T-helper 1 cell treated with Interleukin-12 subunit alpha and Interleukin-12 subunit beta and Interleukin-4 antibody, amounts not matched to agents 30 ng/mL and 1 ng/mL, for 36 hours (primary cell): ENCODE measurements around the gene IGFBPL1. TPM values are rescaled to one million over a fixed set of nuclear protein-coding genes. Genes with fewer than 3 reads are reported as not detected.
"Not testable (repeated sequence)": the region's sequence is repeated elsewhere in the genome, so short reads cannot be mapped to it uniquely, and the experiment has no call there.

Experiments
- intact Hi-C: fragments of 100-400 bp; cut with micrococcal nuclease; formaldehyde crosslinking; loops from one replicate; pipeline ENCODE4 v1.15.1; 2024
- total RNA-seq: library from RNA; stranded (reverse); gene quantifications from 2 replicates; pipeline ENCODE4 v1.2.3, GENCODE V29; 2022

Gene IGFBPL1
- total RNA-seq, 1 donor from 2014 or later, result not detected

DNA sequence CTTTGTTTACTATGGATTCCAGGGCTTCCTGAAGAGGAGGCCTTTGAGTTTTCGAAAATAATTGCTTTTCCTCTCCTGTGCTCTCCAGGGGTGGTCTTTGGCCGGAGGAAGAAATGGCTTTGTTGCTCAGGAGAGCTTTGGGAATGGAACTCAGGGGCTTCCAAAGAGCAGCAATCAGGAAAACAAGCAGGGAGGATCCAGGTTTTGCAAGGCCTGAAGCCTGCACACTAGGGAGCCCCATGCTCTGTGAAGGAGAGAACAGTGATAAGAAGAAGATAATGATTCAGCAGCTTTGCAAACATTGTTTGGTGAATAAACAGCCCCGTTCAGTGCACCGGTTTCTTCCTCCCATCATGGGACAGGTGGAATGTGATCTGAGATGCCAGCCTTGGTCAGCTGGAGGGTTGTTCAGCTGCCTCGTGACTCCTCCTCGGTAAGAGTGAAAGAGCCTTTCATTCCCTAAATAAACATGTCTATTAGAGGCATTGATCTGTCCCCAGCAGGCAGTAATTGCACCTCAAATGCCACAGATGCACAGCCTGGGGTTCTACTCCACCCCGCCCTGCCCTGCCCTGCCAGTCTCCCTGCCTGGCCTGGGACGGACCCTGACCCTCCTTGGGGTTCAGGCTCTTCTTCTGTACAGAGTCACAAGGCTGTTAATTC is 43.3 kb downstream of the IGFBPL1 start:
- intact Hi-C loops, result no loop called here

DNA sequence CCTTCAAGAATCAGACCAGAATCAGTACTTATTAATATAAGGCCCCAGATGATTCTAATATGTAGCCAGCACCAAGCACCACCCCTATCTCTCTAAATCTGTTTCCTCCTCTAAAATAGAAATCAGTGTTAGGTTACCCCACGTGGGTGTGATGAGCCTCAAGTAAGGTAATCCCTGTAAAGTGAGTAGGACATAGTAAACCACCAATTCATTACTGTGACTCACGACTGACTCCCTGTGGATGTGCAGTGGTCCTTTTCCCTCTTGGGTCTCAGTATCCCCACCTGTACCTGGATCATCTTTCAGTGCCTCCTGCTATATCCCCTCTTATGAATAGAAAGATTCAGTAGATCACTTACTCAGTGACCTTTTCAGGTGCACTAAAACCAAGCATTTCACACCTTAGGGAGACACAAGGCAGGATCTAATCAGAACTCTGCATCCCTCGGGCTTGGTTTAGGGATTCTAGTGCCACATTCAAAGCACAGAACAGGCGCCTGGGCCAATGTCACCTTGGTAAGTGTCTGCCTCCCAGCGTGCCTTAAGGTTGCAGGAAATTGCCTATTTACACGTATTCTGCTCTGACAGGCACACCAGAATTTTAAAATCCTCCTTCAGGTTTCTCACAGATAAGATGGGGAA is 43.9 kb downstream of the IGFBPL1 start:
- intact Hi-C loops, result no loop called here

DNA sequence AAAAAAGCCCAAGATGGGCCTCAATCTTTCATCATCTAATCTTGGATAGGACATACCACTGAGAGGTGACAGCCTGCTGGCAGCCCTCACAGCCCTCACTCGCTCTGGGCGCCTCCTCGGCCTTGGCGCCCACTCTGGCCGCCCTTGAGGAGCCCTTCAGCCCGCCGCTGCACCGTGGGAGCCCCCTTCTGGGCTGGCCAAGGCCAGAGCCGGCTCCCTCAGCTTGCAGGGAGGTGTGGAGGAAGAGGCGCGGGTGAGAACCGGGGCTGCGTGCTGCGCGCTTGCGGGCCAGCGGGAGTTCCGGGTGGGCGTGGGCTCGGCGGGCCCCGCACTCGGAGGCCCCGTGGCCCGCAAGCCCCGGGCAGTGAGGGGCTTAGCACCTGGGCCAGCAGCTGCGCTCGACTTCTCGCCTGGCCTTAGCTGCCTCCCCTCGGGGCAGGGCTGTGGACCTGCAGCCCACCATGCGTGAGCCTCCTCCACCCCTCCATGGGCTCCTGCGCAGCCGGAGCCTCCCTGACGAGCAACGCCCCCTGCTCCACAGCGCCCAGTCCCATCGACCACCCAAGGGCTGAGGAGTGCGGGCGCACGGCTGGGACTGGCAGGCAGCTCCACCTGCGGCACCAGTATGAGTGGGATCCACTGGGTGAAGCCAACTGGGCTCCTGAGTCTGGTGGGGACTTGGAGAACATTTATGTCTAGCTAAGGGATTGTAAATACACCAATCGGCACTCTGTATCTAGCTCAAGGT is 46.7 kb downstream of the IGFBPL1 start:
- intact Hi-C loops, result not testable (repeated sequence)

DNA sequence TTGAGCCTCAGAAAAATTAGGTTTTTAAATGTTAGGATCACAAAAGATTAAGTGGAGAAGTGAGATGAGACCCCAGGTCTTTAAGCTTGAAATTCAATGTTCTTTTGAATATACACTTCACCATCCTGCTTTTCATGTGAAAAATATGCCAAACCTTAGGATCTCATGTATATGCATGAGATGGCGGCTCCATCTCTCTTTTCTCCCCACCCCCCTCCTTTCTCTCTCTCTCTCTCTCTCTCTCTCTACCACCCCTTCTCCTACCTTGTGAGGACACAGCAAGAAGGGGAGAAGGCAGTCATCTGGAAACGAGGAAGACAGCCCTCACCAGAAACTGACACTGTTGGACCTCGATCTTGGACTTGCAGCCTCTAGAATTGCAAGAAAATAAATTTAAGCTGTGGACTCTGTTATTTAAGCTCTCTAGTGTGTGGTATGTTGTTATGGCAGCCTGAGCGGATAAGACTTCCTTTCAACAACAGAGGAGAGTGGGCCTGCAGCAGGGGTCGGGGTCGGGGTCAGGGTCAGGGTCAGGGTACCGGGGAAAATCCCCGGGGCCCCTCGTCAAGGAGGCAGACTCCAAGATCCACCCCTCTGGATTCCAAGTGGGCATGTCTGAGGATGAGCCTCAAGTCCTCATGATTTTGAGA is 48.1 kb downstream of the IGFBPL1 start:
- intact Hi-C loops, result no loop called here

DNA sequence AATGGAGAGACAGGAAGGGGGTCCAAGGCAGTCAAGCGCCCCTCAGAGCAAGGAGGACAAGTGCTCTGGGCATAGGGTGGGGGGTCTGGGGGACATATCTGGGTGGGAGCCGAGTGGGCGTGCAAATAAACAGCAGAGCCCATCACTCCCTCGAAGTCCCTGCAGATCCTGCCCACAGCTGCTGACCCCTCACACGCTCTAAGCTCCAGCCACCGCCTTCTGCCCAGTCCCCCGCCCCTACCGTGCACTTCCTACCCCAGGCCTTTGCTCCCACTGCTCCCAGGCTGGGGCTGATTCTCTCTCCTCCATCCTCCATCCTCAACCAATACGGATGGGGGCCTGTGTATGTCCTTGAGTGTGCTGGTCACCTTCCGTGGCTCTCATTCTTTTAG is 48.7 kb downstream of the IGFBPL1 start:
- intact Hi-C loops, result no loop called here

DNA sequence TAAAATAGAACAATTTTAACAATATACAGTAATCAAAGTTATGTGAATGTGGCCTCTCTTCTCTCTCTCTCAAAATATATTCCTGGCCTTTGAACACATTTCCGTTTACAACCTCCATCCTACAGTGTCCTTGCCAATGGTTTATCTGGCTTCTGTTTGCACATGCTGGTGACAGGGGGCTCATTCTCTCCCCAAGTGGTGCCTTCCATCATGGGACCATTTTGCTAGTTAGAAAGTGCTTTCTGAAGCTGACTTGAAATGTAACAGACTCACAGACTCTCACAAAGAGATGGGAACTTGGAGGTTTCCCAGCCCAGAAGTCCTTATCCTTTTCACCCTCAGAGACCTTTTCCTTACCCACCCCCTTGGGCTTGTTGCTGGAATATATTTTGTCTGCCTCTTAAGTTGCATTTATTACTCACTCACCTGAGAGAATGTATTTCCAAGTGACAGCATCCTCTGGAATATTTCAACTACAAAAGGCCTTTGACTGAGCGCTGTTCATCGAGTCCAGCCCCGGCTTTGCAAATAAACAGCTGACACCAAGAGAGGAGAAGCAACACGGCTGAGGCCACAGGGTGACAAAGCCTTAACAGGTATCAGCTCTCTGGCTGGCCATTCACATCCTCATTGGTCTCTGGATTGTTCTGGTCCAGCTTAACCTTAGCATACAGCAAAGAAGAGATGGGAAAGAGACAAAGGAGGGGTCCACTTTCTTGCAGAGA is 49.2 kb downstream of the IGFBPL1 start:
- intact Hi-C loops, result no loop called here

DNA sequence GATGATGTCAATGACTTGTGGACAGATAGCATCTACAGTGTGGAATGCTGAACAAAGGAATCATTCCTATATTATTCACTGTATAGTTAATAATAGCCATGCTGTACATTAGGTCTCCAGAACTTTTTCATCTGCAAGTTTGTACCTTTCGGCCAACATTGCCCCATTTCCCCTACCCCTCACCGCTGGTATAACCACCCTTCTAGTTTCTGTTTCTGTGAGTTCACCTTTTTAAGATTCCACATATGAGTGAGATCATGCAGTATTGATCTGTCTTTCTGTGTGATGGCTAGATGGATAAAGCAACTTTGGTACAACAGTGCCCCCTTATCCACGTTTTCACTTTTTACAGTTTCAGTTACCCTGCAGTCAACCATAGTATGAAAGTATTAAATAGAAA is 50.6 kb downstream of the IGFBPL1 start:
- intact Hi-C loops, result no loop called here

DNA sequence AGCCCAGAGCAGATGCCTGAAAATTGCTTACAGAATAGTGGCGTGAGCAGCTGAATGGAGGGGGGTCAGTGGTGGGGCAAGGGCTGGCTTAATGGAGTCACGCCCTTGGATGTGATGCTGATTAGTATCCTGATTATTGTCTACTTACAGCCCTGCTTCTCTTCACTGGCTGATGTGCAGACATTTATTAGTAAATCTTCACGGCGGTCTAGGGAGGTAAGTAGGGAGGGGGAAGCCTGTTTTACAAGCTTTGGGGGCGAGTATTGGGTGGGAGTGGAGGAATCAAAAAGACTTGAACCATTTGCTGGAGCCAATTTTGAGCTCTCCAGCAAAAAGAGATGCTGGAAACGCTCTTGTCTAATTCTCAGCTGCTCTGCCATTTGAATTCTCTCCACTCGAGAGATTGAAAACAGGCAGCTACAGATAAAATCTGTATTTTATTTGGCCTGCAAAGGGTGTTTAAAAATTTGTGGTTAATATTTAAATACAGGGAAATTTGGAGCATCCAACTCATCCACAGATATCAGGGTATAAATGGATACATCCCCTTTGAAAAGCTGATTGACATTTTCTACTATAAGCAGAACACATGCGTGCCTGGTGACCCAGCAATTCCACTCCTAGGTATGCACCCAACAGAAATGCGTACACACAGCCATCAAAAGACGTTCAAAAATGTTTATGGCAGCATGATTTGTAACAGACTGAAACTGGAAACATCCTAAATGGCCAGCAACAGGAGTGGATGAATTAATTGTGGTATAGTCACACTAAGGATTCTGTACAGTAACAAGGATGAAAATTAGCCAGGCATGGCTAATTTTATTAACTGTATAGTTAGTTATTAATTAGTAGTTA is 51.3 kb downstream of the IGFBPL1 start:
- intact Hi-C loops, result no loop called here

DNA sequence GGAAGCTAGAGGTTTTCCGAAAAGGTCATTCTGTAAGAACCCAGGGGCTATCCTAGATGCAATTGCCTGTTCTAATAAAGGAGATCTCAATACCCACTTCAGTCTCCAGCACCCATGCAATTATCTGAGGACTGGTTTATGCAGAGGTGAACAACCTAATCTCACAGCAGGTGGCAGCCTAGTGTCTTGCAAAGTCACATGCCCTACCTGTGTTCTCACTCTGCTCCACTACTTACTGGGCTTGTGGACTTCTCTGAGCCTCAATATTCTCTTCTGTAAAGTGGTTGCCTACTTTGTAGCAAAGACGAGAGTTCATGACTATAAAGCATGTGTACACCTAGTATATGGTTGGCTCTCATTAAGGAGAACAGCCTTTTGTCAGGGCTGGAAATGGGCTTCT is 52.8 kb downstream of the IGFBPL1 start:
- intact Hi-C loops, result loop anchor here (1.0 to 2.0 kb wide), 3 partner anchors 21 to 62 kb away; partner anchors contain the start of gene ALDH1B1

DNA sequence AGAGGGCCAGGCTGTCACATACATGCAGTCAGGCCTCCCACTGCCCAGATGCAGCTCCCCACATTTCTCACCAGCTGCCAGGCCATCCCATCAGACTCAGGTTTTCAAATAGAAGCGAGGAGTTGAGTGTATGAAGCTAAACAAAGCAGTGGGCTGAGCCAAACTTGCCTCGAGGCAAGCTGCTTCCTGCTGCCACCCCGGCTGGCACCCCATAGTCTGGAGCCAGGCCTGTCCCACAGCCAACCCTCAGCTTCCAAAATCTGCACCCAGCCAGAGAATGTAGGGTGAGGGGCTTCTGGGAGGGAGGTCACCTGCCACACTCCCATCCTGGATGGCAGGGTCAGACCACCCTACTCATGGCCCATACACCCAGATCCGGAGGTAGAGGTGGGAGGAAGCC is 54.1 kb downstream of the IGFBPL1 start:
- intact Hi-C loops, result loop anchor here (2.0 kb wide), 1 partner anchor 23 kb away; the partner anchor contains the start of gene ALDH1B1

DNA sequence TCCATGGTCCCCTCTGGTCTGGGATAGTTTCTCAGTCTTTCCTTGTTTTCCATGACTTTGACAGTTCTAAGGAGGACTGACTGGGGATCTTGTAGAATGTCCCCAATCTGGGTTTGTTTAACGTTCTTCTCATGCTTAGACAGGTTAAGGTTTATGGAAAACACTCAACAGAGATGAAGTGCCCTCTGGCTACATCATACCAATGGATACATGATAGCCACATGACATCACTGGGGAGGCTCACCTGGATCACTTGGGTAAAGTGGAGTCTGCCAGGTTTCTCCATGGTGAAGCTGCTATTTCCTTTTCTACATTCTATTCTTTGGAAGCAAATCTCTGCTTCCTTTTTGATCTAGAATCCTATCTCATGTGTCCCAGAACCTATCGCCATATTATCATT is 55.5 kb downstream of the IGFBPL1 start:
- intact Hi-C loops, result no loop called here

DNA sequence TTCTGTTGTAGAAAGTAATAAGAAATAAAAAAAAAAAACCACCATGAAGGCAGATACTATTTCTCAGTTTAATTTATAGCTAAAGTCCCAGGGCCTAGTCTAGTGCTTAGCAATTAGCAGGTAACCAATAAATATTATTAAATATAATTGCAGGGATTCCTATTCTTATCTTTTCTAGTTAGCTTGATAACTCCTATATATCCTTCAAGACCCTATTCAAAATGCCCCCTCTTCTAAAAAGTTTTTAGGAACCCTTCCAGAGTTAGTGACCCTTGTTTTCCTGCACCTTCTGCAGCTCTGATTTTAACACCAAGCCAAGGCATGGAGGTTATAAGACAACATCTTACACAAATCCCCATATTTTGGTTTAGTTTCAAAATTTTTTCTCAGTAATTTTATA is 56.4 kb downstream of the IGFBPL1 start:
- intact Hi-C loops, result no loop called here

DNA sequence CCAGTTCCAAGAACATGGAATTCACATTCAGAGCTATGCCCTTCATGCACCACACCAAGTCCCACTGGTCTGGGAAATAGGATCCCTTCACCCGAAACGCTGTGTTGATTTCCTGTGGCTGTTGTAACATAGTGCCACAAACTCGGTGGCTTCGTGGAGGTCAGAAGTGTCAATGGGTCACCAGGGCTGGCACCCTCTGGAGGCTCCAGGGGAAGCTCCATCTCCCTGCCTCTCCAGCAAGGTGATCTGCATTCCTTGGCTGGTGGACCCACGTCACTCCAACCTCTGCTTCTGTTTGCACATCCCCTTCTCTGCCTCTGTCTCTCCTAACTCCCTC is 60.7 kb downstream of the IGFBPL1 start:
- intact Hi-C loops, result loop anchor here (1.0 to 5.0 kb wide), 6 partner anchors 29 to 781 kb away; partner anchors contain the start of genes ALDH1B1 and SLC25A51

DNA sequence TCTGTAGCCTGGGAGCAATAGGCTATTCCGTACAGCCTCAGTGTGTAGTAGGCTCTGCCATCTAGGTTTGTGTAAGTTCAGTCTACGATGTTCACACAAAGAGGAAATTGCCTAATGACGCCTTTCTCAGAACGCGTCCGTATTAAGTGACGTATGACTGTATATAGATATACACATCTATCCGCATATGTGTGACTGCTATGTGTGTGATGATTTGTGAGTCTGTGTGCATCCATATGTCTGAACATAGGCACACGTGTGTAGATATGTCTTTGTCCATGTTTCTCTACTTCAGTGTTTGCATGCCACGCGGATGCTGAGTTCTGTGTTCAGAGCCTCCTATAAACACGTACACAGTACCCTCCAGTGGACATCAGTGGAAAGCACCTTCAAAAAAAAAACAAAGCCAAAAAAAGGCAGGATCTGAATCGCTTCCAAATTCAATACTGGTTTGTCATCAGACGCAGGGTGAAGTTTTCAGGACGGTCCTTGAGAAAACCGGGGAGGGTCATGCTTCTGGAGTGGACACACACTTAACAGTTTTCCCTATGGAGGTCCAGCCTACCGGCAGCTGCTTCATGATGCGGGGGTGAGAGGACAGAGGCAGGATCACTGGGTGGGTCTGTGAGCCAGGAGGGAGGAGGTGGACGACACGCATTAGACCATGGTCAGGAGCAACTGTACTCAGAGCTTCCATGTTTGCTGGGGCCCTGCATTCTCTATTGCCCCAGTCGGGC is 61.2 kb downstream of the IGFBPL1 start:
- intact Hi-C loops, result loop anchor here (1.0 to 5.0 kb wide), 6 partner anchors 30 to 781 kb away; partner anchors contain the start of genes ALDH1B1 and SLC25A51

DNA sequence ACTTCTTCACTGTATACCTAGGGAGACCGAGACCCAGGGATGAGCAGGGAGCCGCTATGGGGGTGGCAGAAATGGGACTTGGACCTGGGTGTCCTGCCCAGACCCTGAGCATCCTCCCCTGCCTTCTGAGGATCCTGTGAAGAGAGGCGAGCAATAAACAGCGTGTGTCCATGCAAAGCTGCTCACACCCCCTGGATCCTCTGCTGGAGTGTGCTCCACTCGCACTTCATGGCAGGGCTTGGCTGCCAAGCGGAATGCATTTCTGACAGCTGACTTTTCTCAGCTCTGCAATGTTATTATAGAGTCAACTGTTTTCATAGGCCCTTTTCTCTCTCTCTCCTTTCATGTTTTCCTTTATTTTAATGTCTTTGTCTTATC is 62.8 kb downstream of the IGFBPL1 start:
- intact Hi-C loops, result loop anchor here (5.0 kb wide), 1 partner anchor 779 kb away; no protein-coding TSS in a partner anchor

DNA sequence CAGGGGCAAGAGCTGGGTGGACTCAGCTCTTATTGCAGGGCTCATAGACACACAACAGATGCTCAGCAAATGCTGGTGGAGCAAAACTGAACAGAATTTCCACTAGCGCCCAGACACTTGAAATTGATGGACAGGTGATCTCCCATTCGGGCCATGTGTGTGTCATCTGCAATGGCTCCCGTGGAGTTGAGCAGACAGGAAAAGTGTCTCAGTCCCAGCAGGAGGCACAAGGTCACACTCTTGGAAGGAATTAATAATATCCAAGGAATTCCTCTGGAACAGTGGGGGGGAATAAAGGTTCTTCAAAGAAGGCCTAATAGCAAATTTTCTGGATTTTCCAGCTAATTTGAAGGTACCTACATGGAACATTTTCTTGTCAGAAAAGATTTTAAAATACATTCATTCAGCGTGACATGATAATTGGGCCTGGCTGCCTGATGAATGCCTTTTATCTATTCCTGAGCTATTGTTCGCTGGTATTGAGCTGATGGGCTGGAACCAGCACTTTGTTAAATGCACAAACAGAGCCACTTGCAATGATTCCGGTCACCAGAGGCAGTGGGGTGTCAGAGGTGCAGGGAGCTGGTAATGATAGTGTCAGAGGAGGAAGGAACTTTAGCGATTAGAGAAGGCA is 63.3 kb downstream of the IGFBPL1 start:
- intact Hi-C loops, result loop anchor here (5.0 kb wide), 1 partner anchor 779 kb away; no protein-coding TSS in a partner anchor

DNA sequence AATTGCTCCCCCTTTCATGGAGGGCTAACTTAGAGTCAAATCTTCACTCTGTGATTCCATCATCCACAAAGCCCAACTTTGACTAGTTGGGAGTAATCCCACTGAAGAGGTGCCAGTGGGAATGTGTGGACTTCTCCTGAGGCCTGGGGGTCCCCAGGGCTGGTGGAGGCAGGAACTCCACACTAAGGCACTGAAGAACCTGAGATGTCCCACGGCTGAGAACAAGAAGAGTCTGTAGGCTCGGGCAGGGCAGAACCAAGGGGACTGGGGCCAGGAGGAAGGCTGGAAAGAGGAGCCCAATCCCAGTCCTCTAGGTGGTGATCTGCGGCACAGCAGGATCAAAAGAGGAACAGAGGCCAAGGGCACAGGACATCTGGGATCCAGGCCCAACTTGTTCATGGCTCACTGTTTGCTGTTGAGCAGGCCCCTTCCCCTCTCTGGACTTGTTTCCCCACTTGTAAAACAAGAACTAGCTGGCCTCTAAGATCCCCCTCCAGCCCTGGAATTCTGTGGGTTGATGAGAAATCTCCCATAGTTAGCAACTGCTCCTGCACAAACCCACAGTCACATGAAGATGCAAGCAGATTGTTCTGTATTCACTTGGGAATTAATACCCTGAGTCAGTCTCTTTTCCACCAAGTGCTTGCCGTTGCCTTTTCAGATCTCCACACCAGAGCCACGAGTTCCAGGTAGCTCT is 64.4 kb downstream of the IGFBPL1 start:
- intact Hi-C loops, result loop anchor here (5.0 kb wide), 1 partner anchor 778 kb away; no protein-coding TSS in a partner anchor

DNA sequence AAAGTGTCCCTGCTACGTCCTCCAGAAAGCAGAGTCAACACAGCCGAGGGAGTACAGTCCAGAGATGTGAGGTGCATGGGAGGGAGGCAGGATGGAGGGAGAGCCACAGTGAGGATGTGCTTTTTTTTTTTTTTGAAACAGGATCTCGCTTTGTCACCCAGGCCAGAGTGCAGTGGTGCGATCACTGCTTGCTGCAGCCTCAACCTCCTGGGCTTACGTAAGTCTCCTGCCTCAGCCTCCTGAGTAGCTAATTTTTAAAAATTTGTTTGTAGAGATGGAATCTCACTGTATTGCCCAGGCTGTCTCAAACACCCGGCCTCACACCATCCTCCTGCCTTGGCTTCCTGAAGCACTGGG is 65.0 kb downstream of the IGFBPL1 start:
- intact Hi-C loops, result no loop called here
